Measurements from ENCODE around the gene INPP4A.

Gene INPP4A

GRCh38 chr2:98569197-98569793 lies 124.6 kb downstream of the INPP4A start:
- H3K4me3 ChIP-seq (ENCODE audit: insufficient read depth, low read depth, low read length, poor library complexity, severe bottlenecking), result no peak overlapping the region
- peaks cover 100% of the 10 kb centered on the region for H3K36me3 ChIP-seq (ENCODE audit: control insufficient read depth, insufficient read depth, low read length)
- H3K9me3 ChIP-seq (ENCODE audit: control insufficient read depth, low read length), result no peaks in the 10 kb centered on the region
- peak; percentile 41 to 54 (median 43) for DNase-seq
- no peaks in the 10 kb centered on the region for H3K27me3 ChIP-seq (replicated peaks; ENCODE audit: control insufficient read depth, insufficient read depth, low read length, poor library complexity, severe bottlenecking)
- H3K4me1 ChIP-seq (ENCODE audit: control insufficient read depth, insufficient read depth, low read length, poor library complexity, severe bottlenecking), result no peaks in the 10 kb centered on the region
- H3K27ac ChIP-seq (ENCODE audit: insufficient read depth, low read length, poor library complexity, severe bottlenecking), result peak overlapping the region; percentile 35

- Histone ChIP-seq H3K4me3 (ENCODE audit: insufficient read depth, low read depth, low read length, poor library complexity, severe bottlenecking) (no peak overlapping the region), H3K9me3 (ENCODE audit: control insufficient read depth, low read length) (no peaks in the 10 kb centered on the region), H3K27ac (ENCODE audit: insufficient read depth, low read length, poor library complexity, severe bottlenecking) (no peak overlapping the region), H3K36me3 (ENCODE audit: control insufficient read depth, insufficient read depth, low read length) (peaks cover 97% of the 10 kb centered on the region), H3K27me3 (replicated peaks; ENCODE audit: control insufficient read depth, insufficient read depth, low read length, poor library complexity, severe bottlenecking) (no peaks in the 10 kb centered on the region), H3K4me1 (ENCODE audit: control insufficient read depth, insufficient read depth, low read length, poor library complexity, severe bottlenecking) (no peaks in the 10 kb centered on the region)
- no peak for DNase-seq
Observed at GRCh38 chr2:98569915-98570314, 125.3 kb downstream of the INPP4A start.

- no peaks in the 10 kb centered on the region for H3K9me3 ChIP-seq (ENCODE audit: control insufficient read depth, low read length)
- no peaks in the 10 kb centered on the region for H3K4me1 ChIP-seq (ENCODE audit: control insufficient read depth, insufficient read depth, low read length, poor library complexity, severe bottlenecking)
- no peak for DNase-seq
- no peak overlapping the region for H3K4me3 ChIP-seq (ENCODE audit: insufficient read depth, low read depth, low read length, poor library complexity, severe bottlenecking)
- H3K36me3 ChIP-seq (ENCODE audit: control insufficient read depth, insufficient read depth, low read length), result peaks cover 97% of the 10 kb centered on the region
- no peaks in the 10 kb centered on the region for H3K27me3 ChIP-seq (replicated peaks; ENCODE audit: control insufficient read depth, insufficient read depth, low read length, poor library complexity, severe bottlenecking)
- H3K27ac ChIP-seq (ENCODE audit: insufficient read depth, low read length, poor library complexity, severe bottlenecking), result no peak overlapping the region
Observed at GRCh38 chr2:98570356-98570755, 125.7 kb downstream of the INPP4A start.

- Histone ChIP-seq H3K4me1 (ENCODE audit: control insufficient read depth, insufficient read depth, low read length, poor library complexity, severe bottlenecking) (no peaks in the 10 kb centered on the region), H3K4me3 (ENCODE audit: insufficient read depth, low read depth, low read length, poor library complexity, severe bottlenecking) (no peak overlapping the region), H3K27ac (ENCODE audit: insufficient read depth, low read length, poor library complexity, severe bottlenecking) (no peak overlapping the region), H3K9me3 (ENCODE audit: control insufficient read depth, low read length) (no peaks in the 10 kb centered on the region), H3K36me3 (ENCODE audit: control insufficient read depth, insufficient read depth, low read length) (peaks cover 95% of the 10 kb centered on the region), H3K27me3 (replicated peaks; ENCODE audit: control insufficient read depth, insufficient read depth, low read length, poor library complexity, severe bottlenecking) (no peaks in the 10 kb centered on the region)
- DNase-seq, result no peak
Observed at GRCh38 chr2:98571121-98571701, 126.6 kb downstream of the INPP4A start.

- Histone ChIP-seq H3K36me3 (ENCODE audit: control insufficient read depth, insufficient read depth, low read length) (peaks cover 95% of the 10 kb centered on the region), H3K9me3 (ENCODE audit: control insufficient read depth, low read length) (no peaks in the 10 kb centered on the region), H3K4me3 (ENCODE audit: insufficient read depth, low read depth, low read length, poor library complexity, severe bottlenecking) (no peak overlapping the region), H3K27ac (ENCODE audit: insufficient read depth, low read length, poor library complexity, severe bottlenecking) (no peak overlapping the region), H3K27me3 (replicated peaks; ENCODE audit: control insufficient read depth, insufficient read depth, low read length, poor library complexity, severe bottlenecking) (no peaks in the 10 kb centered on the region), H3K4me1 (ENCODE audit: control insufficient read depth, insufficient read depth, low read length, poor library complexity, severe bottlenecking) (no peaks in the 10 kb centered on the region)
- no peak for DNase-seq
Observed at GRCh38 chr2:98571796-98572195, 127.1 kb downstream of the INPP4A start.

- Histone ChIP-seq H3K9me3 (ENCODE audit: control insufficient read depth, low read length) (no peaks in the 10 kb centered on the region), H3K4me3 (ENCODE audit: insufficient read depth, low read depth, low read length, poor library complexity, severe bottlenecking) (no peak overlapping the region), H3K27me3 (replicated peaks; ENCODE audit: control insufficient read depth, insufficient read depth, low read length, poor library complexity, severe bottlenecking) (no peaks in the 10 kb centered on the region), H3K36me3 (ENCODE audit: control insufficient read depth, insufficient read depth, low read length) (peaks cover 95% of the 10 kb centered on the region), H3K27ac (ENCODE audit: insufficient read depth, low read length, poor library complexity, severe bottlenecking) (no peak overlapping the region), H3K4me1 (ENCODE audit: control insufficient read depth, insufficient read depth, low read length, poor library complexity, severe bottlenecking) (no peaks in the 10 kb centered on the region)
- no peak for DNase-seq
Observed at GRCh38 chr2:98572211-98572610, 127.6 kb downstream of the INPP4A start.

GRCh38 chr2:98572676-98573075 lies 128.0 kb downstream of the INPP4A start:
- H3K9me3 ChIP-seq (ENCODE audit: control insufficient read depth, low read length), result no peaks in the 10 kb centered on the region
- no peak for DNase-seq
- peaks cover 95% of the 10 kb centered on the region for H3K36me3 ChIP-seq (ENCODE audit: control insufficient read depth, insufficient read depth, low read length)
- no peak overlapping the region for H3K27ac ChIP-seq (ENCODE audit: insufficient read depth, low read length, poor library complexity, severe bottlenecking)
- no peak overlapping the region for H3K4me3 ChIP-seq (ENCODE audit: insufficient read depth, low read depth, low read length, poor library complexity, severe bottlenecking)
- H3K27me3 ChIP-seq (replicated peaks; ENCODE audit: control insufficient read depth, insufficient read depth, low read length, poor library complexity, severe bottlenecking), result no peaks in the 10 kb centered on the region
- no peaks in the 10 kb centered on the region for H3K4me1 ChIP-seq (ENCODE audit: control insufficient read depth, insufficient read depth, low read length, poor library complexity, severe bottlenecking)

GRCh38 chr2:98573426-98573825 lies 128.8 kb downstream of the INPP4A start:
- H3K36me3 ChIP-seq (ENCODE audit: control insufficient read depth, insufficient read depth, low read length), result peaks cover 95% of the 10 kb centered on the region
- no peaks in the 10 kb centered on the region for H3K4me1 ChIP-seq (ENCODE audit: control insufficient read depth, insufficient read depth, low read length, poor library complexity, severe bottlenecking)
- H3K9me3 ChIP-seq (ENCODE audit: control insufficient read depth, low read length), result no peaks in the 10 kb centered on the region
- H3K27ac ChIP-seq (ENCODE audit: insufficient read depth, low read length, poor library complexity, severe bottlenecking), result no peak overlapping the region
- no peak for DNase-seq
- H3K4me3 ChIP-seq (ENCODE audit: insufficient read depth, low read depth, low read length, poor library complexity, severe bottlenecking), result no peak overlapping the region
- no peaks in the 10 kb centered on the region for H3K27me3 ChIP-seq (replicated peaks; ENCODE audit: control insufficient read depth, insufficient read depth, low read length, poor library complexity, severe bottlenecking)

- H3K27ac ChIP-seq (ENCODE audit: insufficient read depth, low read length, poor library complexity, severe bottlenecking), result no peak overlapping the region
- no peaks in the 10 kb centered on the region for H3K27me3 ChIP-seq (replicated peaks; ENCODE audit: control insufficient read depth, insufficient read depth, low read length, poor library complexity, severe bottlenecking)
- H3K4me1 ChIP-seq (ENCODE audit: control insufficient read depth, insufficient read depth, low read length, poor library complexity, severe bottlenecking), result no peaks in the 10 kb centered on the region
- no peak for DNase-seq
- H3K4me3 ChIP-seq (ENCODE audit: insufficient read depth, low read depth, low read length, poor library complexity, severe bottlenecking), result no peak overlapping the region
- H3K9me3 ChIP-seq (ENCODE audit: control insufficient read depth, low read length), result no peaks in the 10 kb centered on the region
- H3K36me3 ChIP-seq (ENCODE audit: control insufficient read depth, insufficient read depth, low read length), result peaks cover 90% of the 10 kb centered on the region
Observed at GRCh38 chr2:98576666-98577312, 132.1 kb downstream of the INPP4A start.

- Histone ChIP-seq H3K27me3 (replicated peaks; ENCODE audit: control insufficient read depth, insufficient read depth, low read length, poor library complexity, severe bottlenecking) (no peaks in the 10 kb centered on the region), H3K4me1 (ENCODE audit: control insufficient read depth, insufficient read depth, low read length, poor library complexity, severe bottlenecking) (no peaks in the 10 kb centered on the region), H3K27ac (ENCODE audit: insufficient read depth, low read length, poor library complexity, severe bottlenecking) (no peak overlapping the region), H3K4me3 (ENCODE audit: insufficient read depth, low read depth, low read length, poor library complexity, severe bottlenecking) (no peak overlapping the region), H3K36me3 (ENCODE audit: control insufficient read depth, insufficient read depth, low read length) (peaks cover 88% of the 10 kb centered on the region), H3K9me3 (ENCODE audit: control insufficient read depth, low read length) (no peaks in the 10 kb centered on the region)
- DNase-seq, result no peak
Observed at GRCh38 chr2:98577313-98577712, 132.7 kb downstream of the INPP4A start.

All from effector memory CD4-positive, alpha-beta T cell (primary cell).